Astrocyte of the spinal cord (primary cell): Measurements from ENCODE around the gene TULP4.
A peak's percentile ranks its signal among the peaks of the same experiment; 100 is the strongest.

Source experiments
- DNase-seq: peaks from one replicate; pipeline ENCODE4 v3.0.0; 2011; ENCODE audit warnings: low read depth, low spot score
- H3K4me3 ChIP-seq: 2 replicates; pipeline ENCODE4 v1.5.1; 2011; ENCODE audit warnings: low read depth, mild to moderate bottlenecking, low read length, moderate library complexity
- CTCF ChIP-seq: IDR thresholded peaks from 2 replicates; pipeline ENCODE4 v1.5.1; 2012; ENCODE audit warnings: low read depth, mild to moderate bottlenecking, low read length, inconsistent platforms
- in situ Hi-C: cut with HindIII; loops from 2 replicates; pipeline ENCODE4 v1.10.0; 2017; ENCODE audit warnings: low sequenced_read_pairs

TULP4 gene

DNA sequence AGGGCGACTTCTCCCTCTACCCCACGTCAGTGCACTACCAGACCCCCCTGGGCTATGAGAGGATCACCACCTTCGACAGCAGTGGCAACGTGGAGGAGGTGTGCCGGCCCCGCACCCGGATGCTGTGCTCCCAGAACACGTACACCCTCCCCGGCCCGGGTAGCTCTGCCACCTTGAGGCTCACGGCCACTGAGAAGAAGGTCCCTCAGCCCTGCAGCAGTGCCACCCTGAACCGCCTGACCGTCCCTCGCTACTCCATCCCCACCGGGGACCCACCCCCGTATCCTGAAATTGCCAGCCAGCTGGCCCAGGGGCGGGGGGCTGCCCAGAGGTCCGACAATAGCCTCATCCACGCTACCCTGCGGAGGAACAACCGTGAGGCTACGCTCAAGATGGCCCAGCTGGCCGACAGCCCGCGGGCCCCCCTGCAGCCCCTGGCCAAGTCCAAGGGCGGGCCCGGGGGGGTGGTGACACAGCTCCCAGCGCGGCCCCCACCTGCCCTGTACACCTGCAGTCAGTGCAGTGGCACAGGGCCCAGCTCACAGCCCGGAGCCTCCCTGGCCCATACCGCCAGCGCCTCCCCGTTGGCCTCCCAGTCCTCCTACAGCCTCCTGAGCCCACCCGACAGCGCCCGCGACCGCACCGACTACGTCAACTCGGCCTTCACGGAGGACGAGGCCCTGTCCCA, 190.1 kb downstream of the TULP4 start:
- no peak for TF ChIP-seq CTCF
- no peak for DNase-seq
- in situ Hi-C loops: no loop called here
- H3K4me3 ChIP-seq: no peak overlapping the region

DNA sequence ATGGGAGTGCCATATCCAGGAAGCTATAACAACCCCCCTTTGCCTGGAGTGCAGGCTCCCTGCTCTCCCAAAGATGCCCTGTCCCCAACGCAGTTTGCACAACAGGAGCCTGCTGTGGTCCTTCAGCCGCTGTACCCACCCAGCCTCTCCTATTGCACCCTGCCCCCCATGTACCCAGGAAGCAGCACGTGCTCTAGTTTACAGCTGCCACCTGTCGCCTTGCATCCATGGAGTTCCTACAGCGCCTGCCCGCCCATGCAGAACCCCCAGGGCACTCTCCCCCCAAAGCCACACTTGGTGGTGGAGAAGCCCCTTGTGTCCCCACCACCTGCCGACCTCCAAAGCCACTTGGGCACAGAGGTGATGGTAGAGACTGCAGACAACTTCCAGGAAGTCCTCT, 191.0 kb downstream of the TULP4 start:
- in situ Hi-C loops: no loop called here
- H3K4me3 ChIP-seq: no peak overlapping the region
- no peak for DNase-seq
- TF ChIP-seq CTCF: no peak

DNA sequence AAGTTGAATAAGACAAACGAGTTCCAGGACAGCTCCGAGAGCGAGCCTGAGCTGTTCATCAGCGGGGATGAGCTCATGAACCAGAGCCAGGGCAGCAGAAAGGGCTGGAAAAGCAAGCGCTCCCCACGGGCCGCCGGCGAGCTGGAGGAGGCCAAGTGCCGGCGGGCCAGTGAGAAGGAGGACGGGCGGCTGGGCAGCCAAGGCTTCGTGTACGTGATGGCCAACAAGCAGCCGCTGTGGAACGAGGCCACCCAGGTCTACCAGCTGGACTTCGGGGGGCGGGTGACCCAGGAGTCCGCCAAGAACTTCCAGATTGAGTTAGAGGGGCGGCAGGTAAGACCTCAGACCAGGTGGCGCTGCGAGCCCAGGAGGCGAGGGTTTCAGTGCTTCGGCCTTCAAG, 191.6 kb downstream of the TULP4 start:
- no peak for TF ChIP-seq CTCF
- in situ Hi-C loops: no loop called here
- DNase-seq: no peak
- H3K4me3 ChIP-seq: no peak overlapping the region

DNA sequence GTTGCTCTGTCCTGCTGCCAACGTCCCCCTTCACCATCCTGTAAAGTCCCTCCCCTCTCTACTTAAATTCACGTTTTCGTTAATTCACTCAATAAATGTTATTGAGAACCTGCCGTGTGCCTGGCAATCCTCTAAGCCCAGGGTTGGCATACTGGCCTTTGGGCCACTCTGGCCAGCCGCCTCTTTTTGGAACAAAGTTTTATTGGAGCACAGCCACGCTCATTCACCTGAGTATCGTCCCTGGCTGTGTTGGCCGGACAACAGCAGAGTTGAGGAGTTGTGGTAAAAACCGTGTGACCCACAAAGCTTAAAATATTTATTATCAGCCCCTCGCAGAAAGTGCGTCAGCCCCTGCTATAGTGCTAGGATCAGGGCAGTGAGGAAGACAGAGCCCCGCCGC, 192.9 kb downstream of the TULP4 start:
- no peak overlapping the region for H3K4me3 ChIP-seq
- TF ChIP-seq CTCF: no peak
- DNase-seq: no peak
- in situ Hi-C loops: no loop called here

- in situ Hi-C loops: no loop called here
- TF ChIP-seq CTCF: peak; percentile 44
- DNase-seq: peak; percentile 32
These were observed 194.3 kb downstream of the TULP4 start for GRCh38 chr6:158506601-158507000.

GRCh38 chr6:158507174-158507573, 194.9 kb downstream of the TULP4 start:
- no peak for TF ChIP-seq CTCF
- in situ Hi-C loops: no loop called here
- H3K4me3 ChIP-seq: no peak overlapping the region
- no peak for DNase-seq

More at GRCh38 chr6:158506601-158507000, 194.3 kb downstream of the TULP4 start:
- H3K4me3 ChIP-seq: no peak overlapping the region
